OCI-LY3 (cell line): ENCODE data around the gene FXYD4.

Experiments used
- CTCF ChIP-seq: fragments of 200-600, 300-600 bp; sonication (generic); IDR thresholded peaks from 2 replicates; pipeline ENCODE4 v1.5.1; 2014; ENCODE audit warnings: antibody characterized with exemption, low read length, low read depth
- EZH2phosphoT487 ChIP-seq: fragments of 200-600 bp; shearing (Covaris generic); IDR thresholded peaks from 2 replicates; pipeline ENCODE4 v1.6.1; 2018; ENCODE audit warnings: antibody characterized with exemption, mixed run types, low read depth

DNA sequence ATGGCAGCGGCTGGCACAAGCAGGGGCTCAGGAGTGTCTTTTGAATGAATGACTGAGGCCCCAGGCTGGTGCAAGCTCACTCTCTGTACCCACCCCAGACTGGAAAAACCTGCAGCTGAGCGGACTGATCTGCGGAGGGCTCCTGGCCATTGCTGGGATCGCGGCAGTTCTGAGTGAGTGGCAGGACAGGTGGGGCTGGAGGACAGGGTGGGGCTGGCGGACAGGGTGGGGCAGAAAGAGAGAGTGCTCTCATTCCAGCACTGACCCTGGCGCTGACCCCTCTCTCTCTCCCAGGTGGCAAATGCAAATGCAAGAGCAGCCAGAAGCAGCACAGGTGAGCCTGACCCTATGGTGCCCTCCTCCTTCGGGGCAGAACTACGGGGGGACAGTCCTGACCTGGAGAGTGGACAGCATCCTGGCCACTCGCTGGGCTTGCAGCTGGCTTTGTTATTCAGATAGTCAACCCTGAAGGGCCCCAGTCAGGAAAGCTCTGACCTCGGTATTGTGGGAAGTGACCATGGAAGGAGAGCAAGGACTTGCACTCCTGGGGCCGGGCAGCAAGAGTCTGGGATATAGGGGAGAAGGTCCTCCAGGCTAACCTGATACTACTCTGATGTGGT lies 4.1 kb downstream of the FXYD4 start:
- TF ChIP-seq CTCF: no peak
- TF ChIP-seq EZH2phosphoT487: no peak
